ENCODE results near the gene REC8. TPM values are rescaled to one million over a fixed set of nuclear protein-coding genes. Genes with fewer than 3 reads are reported as not detected.
"Not testable (repeated sequence)": the region's sequence is repeated elsewhere in the genome, so short reads cannot be mapped to it uniquely, and the experiment has no call there.

The REC8 gene
- total RNA-seq, 1 donor from 2014 or later, result 27.8 TPM

- DNase-seq (ENCODE audit: low spot score), result peak; percentile 95
- Mint-ChIP-seq H3K4me1 (ENCODE audit: low read depth) (peaks cover 50% of the 10 kb centered on the region), H3K36me3 (ENCODE audit: low read depth) (peaks cover 46% of the 10 kb centered on the region), H3K27ac (peak within 1 kb of the TSS; percentile 97), H3K27me3 (ENCODE audit: insufficient read depth) (no peaks in the 10 kb centered on the region), H3K9me3 (no peaks in the 10 kb centered on the region), H3K4me3 (peak within 1 kb of the TSS; percentile 90)
- intact Hi-C loops (cut with micrococcal nuclease), result loop anchor here (1.0 kb wide), 8 partner anchors 18 to 229 kb away; partner anchors contain the start of genes DCAF11, EMC9, IPO4 and IRF9
Measured at GRCh38 chr14:24212924-24213865, 41.3 kb downstream of the REC8 start, which contains the start of gene CHMP4A. Gene CHMP4A, minus strand, starts transcription at chr14:24213488. Its CDS starts 49 bp downstream, at chr14:24213439.

- peaks cover 43% of the 10 kb centered on the region for H3K36me3 Mint-ChIP-seq (ENCODE audit: low read depth)
- no peaks in the 10 kb centered on the region for H3K9me3 Mint-ChIP-seq
- no peaks in the 10 kb centered on the region for H3K27me3 Mint-ChIP-seq (ENCODE audit: insufficient read depth)
- H3K4me1 Mint-ChIP-seq (ENCODE audit: low read depth), result peaks cover 50% of the 10 kb centered on the region
- peak overlapping the region; percentile 90 for H3K4me3 Mint-ChIP-seq
- H3K27ac Mint-ChIP-seq, result peak overlapping the region; percentile 97
- DNase-seq (ENCODE audit: low spot score), result no peak
- intact Hi-C loops (cut with micrococcal nuclease), result loop anchor here (1.0 kb wide), 8 partner anchors 19 to 228 kb away; partner anchors contain the start of genes DCAF11, EMC9, IPO4 and IRF9
Measured at GRCh38 chr14:24213866-24214662, 42.2 kb downstream of the REC8 start.

GRCh38 chr14:24215495-24216344 is 43.8 kb downstream of the REC8 start, which contains the start of gene MDP1:
Gene MDP1, minus strand, starts transcription at chr14:24216066. Its CDS starts 111 bp downstream, at chr14:24215955.
- Mint-ChIP-seq H3K4me3 (peak within 1 kb of the TSS; percentile 90), H3K4me1 (ENCODE audit: low read depth) (peaks cover 43% of the 10 kb centered on the region), H3K27ac (peak within 1 kb of the TSS; percentile 96), H3K9me3 (no peaks in the 10 kb centered on the region), H3K36me3 (ENCODE audit: low read depth) (peaks cover 30% of the 10 kb centered on the region), H3K27me3 (ENCODE audit: insufficient read depth) (no peaks in the 10 kb centered on the region)
- DNase-seq (ENCODE audit: low spot score), result peak; percentile 85
- intact Hi-C loops (cut with micrococcal nuclease), result loop anchor here (1.0 kb wide), 4 partner anchors 17 to 93 kb away; partner anchors contain the start of genes GMPR2, NEDD8 and TINF2

- DNase-seq (ENCODE audit: low spot score), result no peak
- Mint-ChIP-seq H3K36me3 (ENCODE audit: low read depth) (peaks cover 27% of the 10 kb centered on the region), H3K9me3 (no peaks in the 10 kb centered on the region), H3K27me3 (ENCODE audit: insufficient read depth) (no peaks in the 10 kb centered on the region), H3K4me1 (ENCODE audit: low read depth) (peaks cover 40% of the 10 kb centered on the region), H3K27ac (peak overlapping the region; percentile 96), H3K4me3 (peak overlapping the region; percentile 90)
- intact Hi-C loops (cut with micrococcal nuclease), result loop anchor here (1.0 kb wide), 4 partner anchors 16 to 92 kb away; partner anchors contain the start of genes GMPR2, NEDD8 and TINF2
Measured at GRCh38 chr14:24216345-24216699, 44.4 kb downstream of the REC8 start.

- intact Hi-C loops (cut with micrococcal nuclease), result loop anchor here (1.0 kb wide), 4 partner anchors 15 to 91 kb away; partner anchors contain the start of genes GMPR2, NEDD8 and TINF2
- Mint-ChIP-seq H3K36me3 (ENCODE audit: low read depth) (peaks cover 22% of the 10 kb centered on the region), H3K4me1 (ENCODE audit: low read depth) (peaks cover 35% of the 10 kb centered on the region), H3K27ac (peak overlapping the region; percentile 96)
- not testable (repeated sequence) for H3K27me3 Mint-ChIP-seq (ENCODE audit: insufficient read depth); H3K9me3 Mint-ChIP-seq; H3K4me3 Mint-ChIP-seq; DNase-seq (ENCODE audit: low spot score)
Measured at GRCh38 chr14:24216876-24217275, 45.0 kb downstream of the REC8 start.

GRCh38 chr14:24219080-24219479 is 47.2 kb downstream of the REC8 start:
- Mint-ChIP-seq H3K9me3 (no peaks in the 10 kb centered on the region), H3K27ac (no peak overlapping the region), H3K4me1 (ENCODE audit: low read depth) (peaks cover 24% of the 10 kb centered on the region), H3K36me3 (ENCODE audit: low read depth) (peaks cover 16% of the 10 kb centered on the region), H3K4me3 (no peak overlapping the region), H3K27me3 (ENCODE audit: insufficient read depth) (no peaks in the 10 kb centered on the region)
- intact Hi-C loops (cut with micrococcal nuclease), result no loop called here
- DNase-seq (ENCODE audit: low spot score), result no peak

- no peak overlapping the region for H3K27ac Mint-ChIP-seq
- no peaks in the 10 kb centered on the region for H3K27me3 Mint-ChIP-seq (ENCODE audit: insufficient read depth)
- H3K4me3 Mint-ChIP-seq, result no peak overlapping the region
- intact Hi-C loops (cut with micrococcal nuclease), result no loop called here
- no peak for DNase-seq (ENCODE audit: low spot score)
- H3K4me1 Mint-ChIP-seq (ENCODE audit: low read depth), result peaks cover 22% of the 10 kb centered on the region
- H3K36me3 Mint-ChIP-seq (ENCODE audit: low read depth), result peaks cover 15% of the 10 kb centered on the region
- H3K9me3 Mint-ChIP-seq, result no peaks in the 10 kb centered on the region
Measured at GRCh38 chr14:24219521-24219920, 47.6 kb downstream of the REC8 start.

- intact Hi-C loops (cut with micrococcal nuclease), result not testable (repeated sequence)
Measured at GRCh38 chr14:24222987-24223386, 51.1 kb downstream of the REC8 start.

GRCh38 chr14:24224618-24225071 is 52.8 kb downstream of the REC8 start:
- intact Hi-C loops (cut with micrococcal nuclease), result no loop called here
- H3K4me3 Mint-ChIP-seq, result no peak overlapping the region
- H3K4me1 Mint-ChIP-seq (ENCODE audit: low read depth), result peaks cover 25% of the 10 kb centered on the region
- H3K27ac Mint-ChIP-seq, result no peak overlapping the region
- H3K27me3 Mint-ChIP-seq (ENCODE audit: insufficient read depth), result no peaks in the 10 kb centered on the region
- no peaks in the 10 kb centered on the region for H3K9me3 Mint-ChIP-seq
- no peak for DNase-seq (ENCODE audit: low spot score)
- H3K36me3 Mint-ChIP-seq (ENCODE audit: low read depth), result peaks cover 10% of the 10 kb centered on the region

More at GRCh38 chr14:24222987-24223386, 51.1 kb downstream of the REC8 start:
- H3K4me1 Mint-ChIP-seq (ENCODE audit: low read depth), result peaks cover 21% of the 10 kb centered on the region
- H3K4me3 Mint-ChIP-seq; H3K9me3 Mint-ChIP-seq; H3K27me3 Mint-ChIP-seq (ENCODE audit: insufficient read depth); DNase-seq (ENCODE audit: low spot score); H3K27ac Mint-ChIP-seq: not testable (repeated sequence)
- H3K36me3 Mint-ChIP-seq (ENCODE audit: low read depth), result peaks cover 11% of the 10 kb centered on the region

GRCh38 chr14:24226473-24226872 is 54.6 kb downstream of the REC8 start:
- H3K36me3 Mint-ChIP-seq (ENCODE audit: low read depth), result peaks cover 11% of the 10 kb centered on the region
- intact Hi-C loops (cut with micrococcal nuclease), result no loop called here
- DNase-seq (ENCODE audit: low spot score), result no peak
- no peaks in the 10 kb centered on the region for H3K9me3 Mint-ChIP-seq
- H3K27me3 Mint-ChIP-seq (ENCODE audit: insufficient read depth), result no peaks in the 10 kb centered on the region
- H3K4me3 Mint-ChIP-seq, result no peak overlapping the region
- no peak overlapping the region for H3K27ac Mint-ChIP-seq
- peaks cover 32% of the 10 kb centered on the region for H3K4me1 Mint-ChIP-seq (ENCODE audit: low read depth)

GRCh38 chr14:24228902-24229301 is 57.0 kb downstream of the REC8 start:
- H3K27ac Mint-ChIP-seq, result no peak overlapping the region
- intact Hi-C loops (cut with micrococcal nuclease), result no loop called here
- H3K36me3 Mint-ChIP-seq (ENCODE audit: low read depth), result peaks cover 13% of the 10 kb centered on the region
- no peaks in the 10 kb centered on the region for H3K27me3 Mint-ChIP-seq (ENCODE audit: insufficient read depth)
- H3K4me3 Mint-ChIP-seq, result no peak overlapping the region
- DNase-seq (ENCODE audit: low spot score), result no peak
- no peaks in the 10 kb centered on the region for H3K9me3 Mint-ChIP-seq
- H3K4me1 Mint-ChIP-seq (ENCODE audit: low read depth), result peaks cover 44% of the 10 kb centered on the region

Data from activated T-helper 1 cell treated with anti-CD3 and anti-CD28 coated beads, Interleukin-12 subunit alpha, Interleukin-12 subunit beta, Interleukin-2, Interleukin-4 antibody, amounts not matched to agents 30 ng/mL and 10 ng/mL and 1 ng/mL, durations not matched to agents 14 hours and 24 hours and 36 hours (primary cell).